BE2C (cell line): ENCODE measurements around the gene LINGO3.
"Not testable (repeated sequence)": the region's sequence is repeated elsewhere in the genome, so short reads cannot be mapped to it uniquely, and the experiment has no call there.

ENCODE experiments used
- DNase-seq: peaks from one replicate; pipeline ENCODE4 v3.0.0-alpha.2; 2020
- H3K27me3 ChIP-seq: fragments of 250-450 bp; sonication (Bioruptor Pico); 2 replicates; pipeline ENCODE4 v1.5.1; 2020; ENCODE audit warnings: mild to moderate bottlenecking
- H3K36me3 ChIP-seq: fragments of 250-450 bp; sonication (Bioruptor Pico); 2 replicates; pipeline ENCODE4 v1.5.1; 2020; ENCODE audit warnings: mild to moderate bottlenecking
- H3K4me1 ChIP-seq: fragments of 250-450 bp; sonication (Bioruptor Pico); 2 replicates; pipeline ENCODE4 v1.5.1; 2020
- H3K4me3 ChIP-seq: 2 replicates; pipeline ENCODE4 v1.5.1; 2011; ENCODE audit warnings: low read depth, low read length
- H3K9me3 ChIP-seq: fragments of 250-450 bp; sonication (Bioruptor Pico); 2 replicates; pipeline ENCODE4 v1.5.1; 2020
- CTCF ChIP-seq: IDR thresholded peaks from 2 replicates; pipeline ENCODE4 v1.5.1; 2012; ENCODE audit warnings: mild to moderate bottlenecking, low read depth, low read length

LINGO3 gene

DNA sequence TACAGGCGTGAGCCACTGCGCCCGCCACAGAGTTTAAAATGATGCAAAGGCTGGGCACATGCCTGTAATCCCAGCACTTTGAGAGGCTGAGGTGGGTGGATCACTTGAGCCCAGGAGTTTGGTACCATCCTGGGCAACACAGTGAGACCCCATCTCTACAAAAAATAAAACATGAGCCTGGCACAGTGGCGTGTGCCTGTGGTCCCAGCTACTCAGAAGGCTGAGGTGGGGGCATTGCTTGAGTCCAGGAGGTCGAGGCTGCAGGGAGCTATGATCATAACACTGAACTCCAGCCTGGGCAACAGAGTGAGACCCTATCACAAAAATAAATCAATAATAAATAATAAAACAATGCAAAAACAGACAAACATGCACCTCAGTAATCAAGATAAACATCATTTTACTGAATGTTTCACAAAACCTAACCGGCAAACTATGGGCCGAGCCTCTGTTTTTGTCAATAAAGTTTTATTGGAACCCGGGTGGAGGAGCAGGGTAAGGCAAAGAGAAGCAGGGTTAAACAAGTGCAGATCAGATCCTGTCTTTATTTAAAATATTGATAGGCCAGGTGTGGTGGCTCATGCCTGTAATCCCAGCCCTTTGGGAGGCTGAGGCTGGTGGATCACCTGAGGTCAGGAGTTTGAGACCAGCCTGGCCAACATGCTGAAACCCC, 24.0 kb downstream of the LINGO3 start:
- DNase-seq, result no peak
- no peaks in the 10 kb centered on the region for H3K4me1 ChIP-seq
- H3K4me3 ChIP-seq, result no peak overlapping the region
- H3K36me3 ChIP-seq, result no peaks in the 10 kb centered on the region
- peaks cover 19% of the 10 kb centered on the region for H3K27me3 ChIP-seq
- H3K9me3 ChIP-seq, result no peaks in the 10 kb centered on the region
- no peak for TF ChIP-seq CTCF

GRCh38 chr19:2282862-2283237, 25.1 kb downstream of the LINGO3 start:
- Histone ChIP-seq H3K9me3 (no peaks in the 10 kb centered on the region), H3K27me3 (peaks cover 8% of the 10 kb centered on the region), H3K4me3 (no peak overlapping the region), H3K36me3 (no peaks in the 10 kb centered on the region), H3K4me1 (no peaks in the 10 kb centered on the region)
- DNase-seq, result no peak
- no peak for TF ChIP-seq CTCF

DNA sequence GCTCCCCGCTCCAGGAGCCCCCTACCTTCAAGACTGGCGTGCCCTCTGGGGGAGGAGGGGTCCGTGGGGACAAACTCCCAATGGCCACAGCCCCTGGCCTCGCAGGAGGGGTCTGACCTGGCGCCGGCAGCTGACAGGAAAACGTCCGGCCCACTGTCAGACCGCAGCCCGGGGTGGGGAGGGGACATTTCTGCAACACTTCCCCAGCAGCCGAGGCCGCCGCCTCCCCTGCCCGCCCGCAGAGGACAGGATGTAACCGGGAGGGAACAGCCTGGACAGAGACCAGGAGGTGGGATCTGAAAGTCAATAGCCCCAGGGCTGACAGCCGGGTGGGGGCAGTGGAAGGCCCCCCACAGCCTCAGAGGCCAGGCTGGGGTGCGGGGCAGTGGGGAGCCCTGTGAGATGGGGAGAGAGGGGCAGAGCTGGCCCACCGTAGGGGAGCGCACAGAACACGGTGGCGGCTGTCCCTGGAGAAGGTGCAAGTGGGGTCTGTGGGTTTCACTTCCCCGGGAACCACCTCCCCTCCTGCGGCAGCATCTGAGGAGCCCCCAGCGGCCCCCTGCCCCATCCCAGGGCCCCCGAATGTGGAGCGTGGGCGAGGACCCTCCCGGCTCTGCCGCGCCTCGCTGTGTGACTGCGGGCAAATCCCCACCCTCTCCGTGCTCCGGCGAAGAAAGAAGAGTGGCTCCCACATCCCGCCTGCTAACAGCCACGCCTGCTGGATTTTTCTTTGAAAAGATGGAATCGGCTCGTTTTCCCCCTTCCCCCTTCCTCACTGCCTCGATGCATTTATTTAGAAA, 25.7 kb downstream of the LINGO3 start, which contains the start of gene PEAK3:
TSS of gene PEAK3 (minus strand) at position 114 of the 800 bp plus-strand sequence. CDS start 1,244 bp downstream, outside the sequence.
- no peaks in the 10 kb centered on the region for H3K9me3 ChIP-seq
- DNase-seq, result no peak
- H3K27me3 ChIP-seq, result peaks cover 3% of the 10 kb centered on the region; the same call in 1 of the 2 replicates
- no peaks in the 10 kb centered on the region for H3K4me1 ChIP-seq
- no peak for TF ChIP-seq CTCF
- no peak within 1 kb of the TSS for H3K4me3 ChIP-seq
- H3K36me3 ChIP-seq, result no peaks in the 10 kb centered on the region

- not testable (repeated sequence) for H3K4me1 ChIP-seq, DNase-seq, H3K9me3 ChIP-seq, H3K36me3 ChIP-seq, H3K27me3 ChIP-seq, H3K4me3 ChIP-seq
These were observed 26.5 kb downstream of the LINGO3 start for GRCh38 chr19:2281265-2282061.

DNA sequence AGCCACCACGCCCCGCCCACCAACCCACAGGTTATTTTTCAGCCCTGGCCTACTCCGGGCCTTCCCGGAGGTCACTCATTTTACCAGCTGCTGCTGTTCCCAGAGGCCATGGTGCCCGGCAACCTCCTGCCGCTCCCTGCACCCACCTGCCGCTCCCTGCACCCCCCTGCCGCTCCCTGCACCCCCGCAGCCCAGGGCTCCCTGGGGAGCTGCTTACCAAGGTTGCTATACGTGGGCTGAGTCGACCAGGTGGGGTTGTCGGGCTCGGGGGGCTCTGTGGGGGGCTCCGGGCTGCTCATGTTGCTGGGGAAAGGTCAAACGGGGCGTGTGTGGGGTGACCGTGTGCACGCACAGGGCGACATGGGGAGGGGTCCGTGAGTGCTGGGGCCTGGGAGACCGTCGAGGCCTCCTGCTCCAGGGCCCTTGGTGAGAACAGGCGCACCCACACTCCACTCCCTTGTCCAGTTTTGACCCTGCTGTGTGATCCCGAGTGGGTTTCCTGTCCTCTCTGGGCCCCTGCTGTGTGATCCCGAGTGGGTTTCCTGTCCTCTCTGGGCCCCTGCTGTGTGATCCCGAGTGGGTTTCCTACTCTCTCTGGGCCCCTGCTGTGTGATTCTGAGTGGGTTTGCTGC, 27.2 kb downstream of the LINGO3 start:
- TF ChIP-seq CTCF, result no peak
- H3K4me1 ChIP-seq, result no peaks in the 10 kb centered on the region
- H3K27me3 ChIP-seq, result peaks cover 3% of the 10 kb centered on the region; the same call in 1 of the 2 replicates
- no peak overlapping the region for H3K4me3 ChIP-seq
- H3K9me3 ChIP-seq, result no peaks in the 10 kb centered on the region
- DNase-seq, result no peak
- H3K36me3 ChIP-seq, result no peaks in the 10 kb centered on the region

- H3K9me3 ChIP-seq, result no peaks in the 10 kb centered on the region
- TF ChIP-seq CTCF, result no peak
- H3K4me3 ChIP-seq, result no peak overlapping the region
These were observed 29.3 kb downstream of the LINGO3 start for GRCh38 chr19:2278459-2279158.

More at GRCh38 chr19:2278459-2279158, 29.3 kb downstream of the LINGO3 start:
- Histone ChIP-seq H3K27me3 (no peaks in the 10 kb centered on the region), H3K36me3 (peaks cover 8% of the 10 kb centered on the region), H3K4me1 (no peaks in the 10 kb centered on the region)
- no peak for DNase-seq
